OCI-LY1 (cell line): ENCODE results near the gene HEBP1.

Experiments
- H2AFZ ChIP-seq: fragments of 200-600 bp; sonication (generic), shearing (Covaris generic); 2 replicates; pipeline ENCODE4 v1.6.0; 2014; ENCODE audit warnings: antibody characterized with exemption, mild to moderate bottlenecking, low read length
- H3F3A ChIP-seq: fragments of 200-600 bp; sonication (generic), shearing (Covaris generic); 2 replicates; pipeline ENCODE4 v1.6.0; 2014; ENCODE audit warnings: mild to moderate bottlenecking, antibody characterized with exemption, low read length, moderate library complexity; ENCODE audit not compliant: insufficient read depth
- H3K27ac ChIP-seq: fragments of 200-600 bp; sonication (generic); 2 replicates; pipeline ENCODE4 v1.5.1; 2014; ENCODE audit warnings: low read length, mixed run types, mild to moderate bottlenecking, low read depth; ENCODE audit not compliant: poor library complexity, severe bottlenecking
- H3K27me3 ChIP-seq: fragments of 200-600 bp; sonication (generic); 2 replicates; pipeline ENCODE4 v1.6.0; 2014; ENCODE audit warnings: antibody characterized with exemption, mild to moderate bottlenecking, low read length, moderate library complexity; ENCODE audit not compliant: insufficient read depth
- H3K36me3 ChIP-seq: fragments of 200-600 bp; sonication (generic); 2 replicates; pipeline ENCODE4 v1.6.1; 2014; ENCODE audit warnings: mild to moderate bottlenecking, antibody characterized with exemption, low read length, moderate library complexity, mixed read lengths; ENCODE audit not compliant: insufficient read depth
- H3K4me1 ChIP-seq: fragments of 200-600 bp; sonication (generic); 2 replicates; pipeline ENCODE4 v1.5.1; 2014; ENCODE audit warnings: mild to moderate bottlenecking, low read length, moderate library complexity; ENCODE audit not compliant: insufficient read depth, severe bottlenecking
- H3K4me2 ChIP-seq: fragments of 200-600 bp; sonication (generic), shearing (Covaris generic); 2 replicates; pipeline ENCODE4 v1.6.1; 2014; ENCODE audit warnings: low read length
- H3K4me3 ChIP-seq: fragments of 200-600 bp; sonication (generic); 2 replicates; pipeline ENCODE4 v1.5.1; 2014; ENCODE audit warnings: low read length, low read depth, mild to moderate bottlenecking, mixed read lengths; ENCODE audit not compliant: poor library complexity, severe bottlenecking
- H3K79me2 ChIP-seq: fragments of 200-600 bp; shearing (Covaris generic); 2 replicates; pipeline ENCODE4 v1.6.1; 2016; ENCODE audit warnings: mixed run types, low read length, mixed read lengths; ENCODE audit not compliant: insufficient read depth
- H3K9ac ChIP-seq: fragments of 200-600 bp; sonication (generic), shearing (Covaris generic); 2 replicates; pipeline ENCODE4 v1.6.1; 2014; ENCODE audit warnings: mild to moderate bottlenecking, low read length, mixed read lengths
- H3K9me2 ChIP-seq: fragments of 200-600 bp; sonication (generic), shearing (Covaris generic); 2 replicates; pipeline ENCODE4 v1.6.1; 2014; ENCODE audit warnings: low read depth, mild to moderate bottlenecking, low read length, mixed read lengths
- H3K9me3 ChIP-seq: fragments of 200-600 bp; shearing (Covaris generic); 2 replicates; pipeline ENCODE4 v1.6.1; 2014; ENCODE audit warnings: low read length, mixed read lengths
- H4K20me1 ChIP-seq: fragments of 200-600 bp; sonication (generic), shearing (Covaris generic); 2 replicates; pipeline ENCODE4 v1.6.0; 2016; ENCODE audit warnings: mild to moderate bottlenecking, low read length; ENCODE audit not compliant: insufficient read depth
- EZH2 ChIP-seq: fragments of 200-600 bp; sonication (generic), shearing (Covaris generic); IDR thresholded peaks from 2 replicates; pipeline ENCODE4 v1.8.0; 2017; ENCODE audit warnings: borderline replicate concordance, mixed run types, mild to moderate bottlenecking, antibody characterized with exemption, low read length, moderate library complexity, mixed read lengths
- TF ChIP-seq, protein P1 (sequence below): fragments of 200-600 bp; sonication (generic), shearing (Covaris generic); IDR thresholded peaks from 2 replicates; pipeline ENCODE4 v1.5.1; 2017; ENCODE audit warnings: mild to moderate bottlenecking, antibody characterized with exemption, low read length, moderate library complexity, mixed read lengths

The HEBP1 gene

DNA sequence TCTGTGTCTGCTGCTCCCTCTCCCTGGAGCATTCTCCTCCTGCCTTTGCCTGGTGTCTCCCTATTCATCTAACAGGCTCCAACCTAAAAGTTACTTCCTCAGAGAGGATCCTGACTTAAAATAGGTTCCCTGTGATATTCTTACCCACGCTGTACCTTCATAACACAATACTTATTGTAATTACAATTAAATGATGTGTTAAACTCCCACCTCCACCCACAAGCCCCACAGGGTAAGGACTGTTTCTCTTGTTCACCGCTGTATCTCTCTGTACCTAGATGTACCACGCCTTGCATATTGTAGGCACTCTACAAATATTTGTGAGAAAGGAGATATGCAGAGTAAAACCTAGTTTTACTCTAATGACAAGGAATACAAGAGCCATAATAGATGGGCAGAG is 5.0 kb downstream of the HEBP1 start:
- Histone ChIP-seq H3K4me2 (no peak overlapping the region), H3K27ac (no peak overlapping the region), H3K9me2 (no peaks in the 10 kb centered on the region), H3K36me3 (no peaks in the 10 kb centered on the region), H3K27me3 (peaks cover 7% of the 10 kb centered on the region; the same call in 1 of the 2 replicates), H3K4me3 (no peak overlapping the region), H4K20me1 (no peaks in the 10 kb centered on the region), H2AFZ (no peak overlapping the region), H3K9ac (no peak overlapping the region), H3K79me2 (no peaks in the 10 kb centered on the region), H3F3A (no peaks in the 10 kb centered on the region), H3K9me3 (no peaks in the 10 kb centered on the region), H3K4me1 (peaks cover 5% of the 10 kb centered on the region)
- TF ChIP-seq, protein P1, sequence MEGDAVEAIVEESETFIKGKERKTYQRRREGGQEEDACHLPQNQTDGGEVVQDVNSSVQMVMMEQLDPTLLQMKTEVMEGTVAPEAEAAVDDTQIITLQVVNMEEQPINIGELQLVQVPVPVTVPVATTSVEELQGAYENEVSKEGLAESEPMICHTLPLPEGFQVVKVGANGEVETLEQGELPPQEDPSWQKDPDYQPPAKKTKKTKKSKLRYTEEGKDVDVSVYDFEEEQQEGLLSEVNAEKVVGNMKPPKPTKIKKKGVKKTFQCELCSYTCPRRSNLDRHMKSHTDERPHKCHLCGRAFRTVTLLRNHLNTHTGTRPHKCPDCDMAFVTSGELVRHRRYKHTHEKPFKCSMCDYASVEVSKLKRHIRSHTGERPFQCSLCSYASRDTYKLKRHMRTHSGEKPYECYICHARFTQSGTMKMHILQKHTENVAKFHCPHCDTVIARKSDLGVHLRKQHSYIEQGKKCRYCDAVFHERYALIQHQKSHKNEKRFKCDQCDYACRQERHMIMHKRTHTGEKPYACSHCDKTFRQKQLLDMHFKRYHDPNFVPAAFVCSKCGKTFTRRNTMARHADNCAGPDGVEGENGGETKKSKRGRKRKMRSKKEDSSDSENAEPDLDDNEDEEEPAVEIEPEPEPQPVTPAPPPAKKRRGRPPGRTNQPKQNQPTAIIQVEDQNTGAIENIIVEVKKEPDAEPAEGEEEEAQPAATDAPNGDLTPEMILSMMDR, result no peak
- TF ChIP-seq EZH2, result no peak

DNA sequence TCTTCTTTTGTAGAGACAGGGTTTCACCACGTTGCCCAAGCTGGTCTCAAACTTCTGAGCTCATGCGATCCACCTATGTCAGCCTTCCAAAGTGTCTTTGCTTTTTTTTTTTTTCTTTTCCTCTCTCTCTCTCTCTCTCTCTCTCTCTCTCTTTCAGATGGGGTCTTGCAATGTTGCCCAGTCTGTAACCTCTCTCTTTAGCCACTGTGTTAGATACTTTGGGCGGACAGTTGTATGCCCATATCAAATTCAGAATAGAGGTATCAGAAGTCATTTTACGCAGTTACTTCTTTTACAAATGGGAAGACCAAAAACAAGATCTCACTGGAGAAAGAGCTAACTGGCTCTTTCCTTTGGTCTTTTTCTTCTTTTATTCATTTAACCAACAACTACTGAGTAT is 6.7 kb downstream of the HEBP1 start:
- no peak overlapping the region for H3K4me3 ChIP-seq

DNA sequence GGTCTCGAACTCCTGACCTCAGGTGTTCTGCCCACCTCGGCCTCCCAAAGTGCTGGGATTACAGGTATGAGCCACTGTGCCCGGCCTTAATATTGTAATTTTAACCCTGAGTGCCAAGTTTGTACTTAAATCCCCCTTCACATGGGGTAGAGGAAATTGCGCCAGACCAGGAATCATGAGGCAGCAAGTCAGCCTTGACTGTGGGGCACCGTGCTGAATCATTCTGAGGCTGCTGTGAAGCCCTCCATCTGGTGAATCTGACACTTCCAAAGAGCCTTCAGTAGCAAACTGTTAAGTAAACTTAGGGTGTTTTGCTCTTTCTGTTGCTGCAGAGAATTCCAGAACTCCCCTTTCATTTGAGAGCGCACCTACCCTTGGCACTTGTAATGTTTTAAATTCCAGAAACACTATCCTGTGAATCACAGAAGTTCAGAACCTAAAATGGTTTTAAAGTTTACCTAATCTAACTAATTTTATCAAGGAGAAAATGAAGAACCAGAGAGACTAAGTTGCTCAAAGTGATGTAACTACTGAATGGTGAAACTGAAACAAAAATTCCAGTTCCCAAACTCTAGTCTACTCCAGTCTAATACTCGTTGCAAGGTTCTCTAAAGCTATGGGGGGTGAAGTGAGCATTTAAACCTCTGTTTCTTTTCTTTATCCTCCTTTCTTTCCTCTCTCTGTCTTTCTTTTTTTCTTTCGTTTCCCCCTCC is 7.5 kb downstream of the HEBP1 start:
- Histone ChIP-seq H3K27me3 (no peaks in the 10 kb centered on the region), H3K4me1 (no peaks in the 10 kb centered on the region), H2AFZ (no peak overlapping the region), H3K9ac (no peak overlapping the region), H3K27ac (no peak overlapping the region), H3F3A (no peaks in the 10 kb centered on the region), H3K79me2 (no peaks in the 10 kb centered on the region), H4K20me1 (no peaks in the 10 kb centered on the region), H3K9me3 (no peaks in the 10 kb centered on the region), H3K4me3 (no peak overlapping the region), H3K36me3 (no peaks in the 10 kb centered on the region), H3K9me2 (no peaks in the 10 kb centered on the region), H3K4me2 (no peak overlapping the region)
- TF ChIP-seq, protein P1, result no peak
- TF ChIP-seq EZH2, result no peak

More for the DNA sequence above, 6.7 kb downstream of the HEBP1 start:
- H4K20me1 ChIP-seq, result no peaks in the 10 kb centered on the region
- no peak overlapping the region for H3K4me2 ChIP-seq
- no peak overlapping the region for H3K9ac ChIP-seq
- TF ChIP-seq, protein P1, result no peak
- TF ChIP-seq EZH2, result no peak
- H3K27me3 ChIP-seq, result no peaks in the 10 kb centered on the region
- H3F3A ChIP-seq, result no peaks in the 10 kb centered on the region
- H3K9me3 ChIP-seq, result no peaks in the 10 kb centered on the region
- H3K27ac ChIP-seq, result no peak overlapping the region
- no peaks in the 10 kb centered on the region for H3K9me2 ChIP-seq
- H3K36me3 ChIP-seq, result no peaks in the 10 kb centered on the region
- H3K4me1 ChIP-seq, result no peaks in the 10 kb centered on the region
- H2AFZ ChIP-seq, result no peak overlapping the region
- no peaks in the 10 kb centered on the region for H3K79me2 ChIP-seq
